ENCODE data around the gene CTU1.

DNA sequence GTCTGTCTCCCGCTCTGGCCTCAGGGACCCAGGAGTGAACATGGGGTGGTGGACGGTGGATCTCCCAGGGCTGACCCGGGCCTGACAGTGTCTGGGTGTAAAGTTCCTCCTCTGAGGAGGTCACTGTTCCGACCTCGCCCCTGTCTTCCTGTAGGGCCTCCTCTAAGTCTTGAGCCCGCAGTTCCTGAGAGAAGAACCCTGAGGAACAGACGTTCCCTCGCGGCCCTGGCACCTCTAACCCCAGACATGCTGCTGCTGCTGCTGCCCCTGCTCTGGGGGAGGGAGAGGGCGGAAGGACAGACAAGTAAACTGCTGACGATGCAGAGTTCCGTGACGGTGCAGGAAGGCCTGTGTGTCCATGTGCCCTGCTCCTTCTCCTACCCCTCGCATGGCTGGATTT, 16.5 kb upstream of the CTU1 start, which contains the start of gene SIGLEC9:
- TF ChIP-seq CTCF (IDR thresholded peaks at IDR 0.05; ENCODE audit: low read depth, low read length), result no peak
- no peak for TF ChIP-seq POLR2A (IDR thresholded peaks at IDR 0.05; ENCODE audit: extremely low read depth, insufficient read length)
- TF ChIP-seq, protein P1, sequence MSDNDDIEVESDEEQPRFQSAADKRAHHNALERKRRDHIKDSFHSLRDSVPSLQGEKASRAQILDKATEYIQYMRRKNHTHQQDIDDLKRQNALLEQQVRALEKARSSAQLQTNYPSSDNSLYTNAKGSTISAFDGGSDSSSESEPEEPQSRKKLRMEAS (IDR thresholded peaks at IDR 0.05; ENCODE audit: low read depth, low read length), result no peak
